ENCODE measurements around the gene SLC39A8. TPM values are rescaled to one million over a fixed set of nuclear protein-coding genes. Genes with fewer than 3 reads are reported as not detected.

SLC39A8 gene
- total and polyA plus RNA-seq, 9 of the 15 experiments (the other 6 are each of a cell fraction or from before 2014, with no cell fraction given) = 8.2 to 30.3 (median 25.0) TPM

DNA sequence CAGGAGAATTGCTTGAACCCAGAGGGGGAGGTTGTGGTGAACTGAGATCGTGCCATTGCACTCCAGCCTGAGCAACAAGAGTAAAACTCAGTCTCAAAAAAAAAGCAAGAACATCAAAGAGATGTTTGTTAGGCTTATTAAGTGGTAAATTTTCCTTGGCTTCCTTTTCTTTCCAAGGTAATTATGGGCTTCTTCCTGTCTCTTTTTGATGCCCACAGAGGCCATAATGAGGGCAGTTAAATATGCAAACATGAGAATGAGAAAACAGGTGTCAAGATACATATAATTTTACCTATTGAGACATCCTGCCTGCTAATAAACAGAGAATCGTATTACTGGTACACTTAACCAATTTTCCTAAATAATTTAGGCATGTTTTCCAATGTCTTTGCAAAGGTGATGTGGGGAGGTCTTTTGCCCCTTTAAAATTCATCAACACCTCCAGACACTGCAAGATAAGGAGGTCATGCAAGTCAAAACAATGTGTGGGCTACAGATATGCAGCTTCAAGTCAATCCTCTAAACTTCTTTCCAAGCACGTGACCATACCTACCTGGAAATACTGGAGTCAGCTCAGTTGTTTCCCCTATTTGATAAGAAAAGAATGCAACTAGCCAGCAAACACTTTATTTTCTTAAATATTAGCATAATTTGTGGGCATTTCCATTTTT lies 2.7 kb downstream of the SLC39A8 start (continued):
- TF ChIP-seq ZNF764 (CRISPR knock-in tag; IDR thresholded peaks at IDR 0.05; ENCODE audit: low read depth) (no peak), RCOR1 (IDR thresholded peaks at IDR 0.05; ENCODE audit: borderline replicate concordance in 1 of 2, low read depth in 2 of 2, low read length in 2 of 2) (0 out of 4 replicates have a peak, but pooled peaks of 1 of the 2 experiments have one; percentile 48), TAL1 (IDR thresholded peaks at IDR 0.05) (peak; percentile 91), EP300 (IDR thresholded peaks at IDR 0.05; ENCODE audit: low read length) (peak; percentile 88), ZC3H11A (IDR thresholded peaks at IDR 0.05; ENCODE audit: low read depth, low read length) (no peak), CREM (IDR thresholded peaks at IDR 0.05; ENCODE audit: low read depth) (0 out of 2 replicates have a peak, but pooled peaks have one; percentile 32), TCF3 (CRISPR knock-in tag; IDR thresholded peaks at IDR 0.05) (peak; percentile 88), ZNF561 (CRISPR knock-in tag; conservative IDR thresholded peaks at IDR 0.05) (no peak), MYBL2 (IDR thresholded peaks at IDR 0.05; ENCODE audit: low read depth) (no peak), MYBL2 (CRISPR knock-in tag; IDR thresholded peaks at IDR 0.05; ENCODE audit: borderline replicate concordance) (no peak), TOE1 (IDR thresholded peaks at IDR 0.05; ENCODE audit: borderline replicate concordance) (peak; percentile 89), TOE1 (CRISPR knock-in tag; IDR thresholded peaks at IDR 0.05; ENCODE audit: borderline replicate concordance, low read depth) (no peak), ZNF282 (CRISPR knock-in tag; IDR thresholded peaks at IDR 0.05) (no peak), KLF10 (CRISPR knock-in tag; IDR thresholded peaks at IDR 0.05) (no peak), MTA2 (IDR thresholded peaks at IDR 0.05; ENCODE audit: low read depth) (peak; percentile 79), STAT5A (IDR thresholded peaks at IDR 0.05; ENCODE audit: borderline replicate concordance, low read length) (peak; percentile 72)
- TF ChIP-seq, protein P1, sequence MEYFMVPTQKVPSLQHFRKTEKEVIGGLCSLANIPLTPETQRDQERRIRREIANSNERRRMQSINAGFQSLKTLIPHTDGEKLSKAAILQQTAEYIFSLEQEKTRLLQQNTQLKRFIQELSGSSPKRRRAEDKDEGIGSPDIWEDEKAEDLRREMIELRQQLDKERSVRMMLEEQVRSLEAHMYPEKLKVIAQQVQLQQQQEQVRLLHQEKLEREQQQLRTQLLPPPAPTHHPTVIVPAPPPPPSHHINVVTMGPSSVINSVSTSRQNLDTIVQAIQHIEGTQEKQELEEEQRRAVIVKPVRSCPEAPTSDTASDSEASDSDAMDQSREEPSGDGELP (CRISPR knock-in tag; IDR thresholded peaks at IDR 0.05; ENCODE audit: borderline replicate concordance) = no peak
- TF ChIP-seq, protein P2, sequence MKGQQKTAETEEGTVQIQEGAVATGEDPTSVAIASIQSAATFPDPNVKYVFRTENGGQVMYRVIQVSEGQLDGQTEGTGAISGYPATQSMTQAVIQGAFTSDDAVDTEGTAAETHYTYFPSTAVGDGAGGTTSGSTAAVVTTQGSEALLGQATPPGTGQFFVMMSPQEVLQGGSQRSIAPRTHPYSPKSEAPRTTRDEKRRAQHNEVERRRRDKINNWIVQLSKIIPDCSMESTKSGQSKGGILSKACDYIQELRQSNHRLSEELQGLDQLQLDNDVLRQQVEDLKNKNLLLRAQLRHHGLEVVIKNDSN (CRISPR knock-in tag; IDR thresholded peaks at IDR 0.05) = peak; percentile 29; the same call in 1 of the 2 replicates
- TF ChIP-seq, protein P3, sequence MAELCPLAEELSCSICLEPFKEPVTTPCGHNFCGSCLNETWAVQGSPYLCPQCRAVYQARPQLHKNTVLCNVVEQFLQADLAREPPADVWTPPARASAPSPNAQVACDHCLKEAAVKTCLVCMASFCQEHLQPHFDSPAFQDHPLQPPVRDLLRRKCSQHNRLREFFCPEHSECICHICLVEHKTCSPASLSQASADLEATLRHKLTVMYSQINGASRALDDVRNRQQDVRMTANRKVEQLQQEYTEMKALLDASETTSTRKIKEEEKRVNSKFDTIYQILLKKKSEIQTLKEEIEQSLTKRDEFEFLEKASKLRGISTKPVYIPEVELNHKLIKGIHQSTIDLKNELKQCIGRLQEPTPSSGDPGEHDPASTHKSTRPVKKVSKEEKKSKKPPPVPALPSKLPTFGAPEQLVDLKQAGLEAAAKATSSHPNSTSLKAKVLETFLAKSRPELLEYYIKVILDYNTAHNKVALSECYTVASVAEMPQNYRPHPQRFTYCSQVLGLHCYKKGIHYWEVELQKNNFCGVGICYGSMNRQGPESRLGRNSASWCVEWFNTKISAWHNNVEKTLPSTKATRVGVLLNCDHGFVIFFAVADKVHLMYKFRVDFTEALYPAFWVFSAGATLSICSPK (IDR thresholded peaks at IDR 0.05; ENCODE audit: borderline replicate concordance) = no peak
